Retinal pigment epithelial cell (primary cell): ENCODE data around the gene DNAH3.
"Not testable (repeated sequence)": the region's sequence is repeated elsewhere in the genome, so short reads cannot be mapped to it uniquely, and the experiment has no call there.

Experiments used
- DNase-seq: peaks from one replicate; pipeline ENCODE4 v3.0.0-alpha.2; 2010; ENCODE audit warnings: low read depth
- H3K4me3 ChIP-seq: 2 replicates; pipeline ENCODE4 v1.5.1; 2011; ENCODE audit warnings: mild to moderate bottlenecking, low read length, control low read depth, moderate library complexity
- TF ChIP-seq, protein P1 (sequence below): conservative IDR thresholded peaks from 2 replicates; pipeline ENCODE4 v1.5.1; 2011; ENCODE audit warnings: low read depth, low read length, control low read depth, inconsistent platforms

DNAH3 gene

DNA sequence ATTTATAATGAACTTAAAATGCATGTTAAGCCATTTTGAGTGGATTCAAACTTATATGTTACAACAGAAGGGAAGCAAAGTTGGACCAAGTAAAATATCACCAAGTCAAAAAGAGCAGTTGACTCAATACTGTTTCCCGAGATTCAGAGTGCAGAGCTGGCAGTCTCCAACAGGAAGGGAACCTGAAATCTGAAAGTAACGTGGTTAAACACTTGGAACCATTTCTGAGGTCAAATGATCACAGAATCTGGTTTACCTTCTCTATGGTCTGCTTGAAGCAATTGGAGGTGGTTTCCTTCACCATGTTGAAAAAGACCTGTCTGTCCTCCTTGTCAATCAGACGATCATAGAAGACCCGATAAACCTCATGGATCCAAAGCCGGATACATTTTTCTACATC is 163.6 kb downstream of the DNAH3 start:
- DNase-seq, result no peak
- TF ChIP-seq, protein P1, sequence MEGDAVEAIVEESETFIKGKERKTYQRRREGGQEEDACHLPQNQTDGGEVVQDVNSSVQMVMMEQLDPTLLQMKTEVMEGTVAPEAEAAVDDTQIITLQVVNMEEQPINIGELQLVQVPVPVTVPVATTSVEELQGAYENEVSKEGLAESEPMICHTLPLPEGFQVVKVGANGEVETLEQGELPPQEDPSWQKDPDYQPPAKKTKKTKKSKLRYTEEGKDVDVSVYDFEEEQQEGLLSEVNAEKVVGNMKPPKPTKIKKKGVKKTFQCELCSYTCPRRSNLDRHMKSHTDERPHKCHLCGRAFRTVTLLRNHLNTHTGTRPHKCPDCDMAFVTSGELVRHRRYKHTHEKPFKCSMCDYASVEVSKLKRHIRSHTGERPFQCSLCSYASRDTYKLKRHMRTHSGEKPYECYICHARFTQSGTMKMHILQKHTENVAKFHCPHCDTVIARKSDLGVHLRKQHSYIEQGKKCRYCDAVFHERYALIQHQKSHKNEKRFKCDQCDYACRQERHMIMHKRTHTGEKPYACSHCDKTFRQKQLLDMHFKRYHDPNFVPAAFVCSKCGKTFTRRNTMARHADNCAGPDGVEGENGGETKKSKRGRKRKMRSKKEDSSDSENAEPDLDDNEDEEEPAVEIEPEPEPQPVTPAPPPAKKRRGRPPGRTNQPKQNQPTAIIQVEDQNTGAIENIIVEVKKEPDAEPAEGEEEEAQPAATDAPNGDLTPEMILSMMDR, result no peak
- H3K4me3 ChIP-seq, result no peak overlapping the region

DNA sequence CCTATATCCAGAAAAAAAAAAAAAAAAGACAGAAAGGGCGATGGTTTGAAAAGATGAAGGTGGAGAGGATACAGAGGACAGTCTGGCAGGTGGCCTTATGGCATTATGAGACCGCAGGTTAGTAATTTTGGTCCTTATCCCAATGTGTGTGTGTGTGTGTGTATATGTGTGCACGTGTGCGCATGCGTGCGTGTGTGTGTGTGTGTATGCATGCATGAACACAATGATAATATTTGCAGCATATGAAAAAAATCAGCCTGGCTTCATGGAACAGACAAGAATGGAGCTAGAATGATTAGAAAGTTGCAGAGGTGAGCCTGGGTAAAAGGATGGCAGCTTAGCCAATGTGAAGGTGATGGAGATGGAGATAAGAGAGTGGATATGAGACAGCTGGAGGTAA is 166.6 kb downstream of the DNAH3 start:
- no peak overlapping the region for H3K4me3 ChIP-seq
- TF ChIP-seq, protein P1, result no peak

DNA sequence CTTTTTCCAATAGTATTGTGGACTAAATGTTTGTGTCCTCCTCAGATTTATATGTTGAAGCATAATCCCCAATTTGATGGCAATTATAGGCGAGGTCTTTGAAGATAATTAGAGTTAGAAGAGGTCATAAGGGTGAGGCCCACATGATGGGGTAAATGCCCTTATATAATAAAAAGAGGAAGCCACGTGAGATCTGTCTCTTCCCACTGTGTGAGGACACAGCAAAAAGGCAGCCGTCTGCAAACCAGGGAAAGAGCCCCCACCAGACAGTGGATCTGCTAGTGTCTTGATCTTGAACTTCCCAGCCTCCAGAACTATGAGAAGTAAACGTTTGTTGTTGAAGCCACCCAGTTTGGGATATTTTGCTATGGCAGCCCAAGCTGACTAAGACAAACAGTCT is 174.1 kb downstream of the DNAH3 start:
- DNase-seq, result no peak
- TF ChIP-seq, protein P1, result no peak
- no peak overlapping the region for H3K4me3 ChIP-seq

More for the DNA sequence above, 166.6 kb downstream of the DNAH3 start:
- DNase-seq, result no peak

DNA sequence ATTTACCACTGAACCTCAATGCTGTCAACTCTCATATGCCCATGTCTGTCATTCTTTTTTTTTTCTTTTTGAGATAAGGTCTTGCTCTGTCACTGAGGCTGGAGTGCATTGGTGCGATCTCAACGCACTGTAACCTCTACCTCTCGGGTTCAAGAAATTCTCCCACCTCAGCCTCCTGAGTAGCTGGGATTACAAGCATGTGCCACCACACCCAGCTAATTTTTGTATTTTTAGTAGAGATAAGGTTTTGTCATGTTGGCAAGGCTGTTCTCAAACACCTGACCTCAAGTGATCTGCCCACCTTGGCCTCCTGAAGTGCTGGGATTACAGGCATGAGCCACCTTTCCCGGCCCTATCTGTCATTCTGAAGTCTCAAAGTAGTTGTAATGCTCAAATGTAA is 177.4 kb downstream of the DNAH3 start:
- DNase-seq, H3K4me3 ChIP-seq: not testable (repeated sequence)

DNA sequence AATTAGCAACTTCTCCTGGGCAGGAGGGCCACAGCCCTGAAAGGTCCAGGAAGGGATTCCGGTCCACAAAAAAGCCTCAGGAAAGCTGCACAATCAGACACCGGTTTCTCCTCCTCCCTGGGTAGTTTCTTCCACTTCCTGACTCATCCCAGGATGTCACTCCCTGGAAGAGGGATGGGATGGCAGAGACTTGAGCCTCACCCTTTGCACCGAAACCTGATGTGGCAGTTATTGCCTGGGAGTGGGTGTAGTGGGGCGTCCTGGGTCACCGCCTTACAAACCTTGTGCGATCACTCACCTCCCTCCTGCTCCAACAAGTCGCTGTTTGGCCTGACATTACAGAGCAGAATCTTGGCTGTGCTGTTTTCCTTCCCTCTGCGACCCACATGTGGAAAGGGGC is 179.2 kb downstream of the DNAH3 start:
- TF ChIP-seq, protein P1, result no peak
- no peak for DNase-seq
- H3K4me3 ChIP-seq, result no peak overlapping the region

DNA sequence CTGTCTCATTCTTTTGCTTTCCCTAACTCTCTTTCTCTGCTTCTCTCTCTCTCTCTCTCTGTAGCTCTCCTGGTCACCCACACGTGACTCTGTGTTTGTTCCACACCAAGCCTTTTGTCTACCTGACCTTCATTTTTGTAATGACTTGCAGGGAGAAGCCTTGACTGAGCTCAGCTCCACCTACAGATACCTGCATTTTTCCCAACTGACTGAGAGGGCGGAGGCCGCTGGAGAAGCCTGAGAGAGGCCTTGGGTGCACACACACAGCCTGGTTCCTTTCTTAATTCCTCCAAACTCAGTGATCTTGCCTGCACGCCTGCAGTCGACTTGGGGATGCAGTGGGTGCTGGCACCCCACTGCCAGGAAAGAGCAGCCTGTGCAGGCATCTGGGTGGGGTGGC is 181.3 kb downstream of the DNAH3 start:
- TF ChIP-seq, protein P1, result no peak
- DNase-seq, result no peak
- no peak overlapping the region for H3K4me3 ChIP-seq

DNA sequence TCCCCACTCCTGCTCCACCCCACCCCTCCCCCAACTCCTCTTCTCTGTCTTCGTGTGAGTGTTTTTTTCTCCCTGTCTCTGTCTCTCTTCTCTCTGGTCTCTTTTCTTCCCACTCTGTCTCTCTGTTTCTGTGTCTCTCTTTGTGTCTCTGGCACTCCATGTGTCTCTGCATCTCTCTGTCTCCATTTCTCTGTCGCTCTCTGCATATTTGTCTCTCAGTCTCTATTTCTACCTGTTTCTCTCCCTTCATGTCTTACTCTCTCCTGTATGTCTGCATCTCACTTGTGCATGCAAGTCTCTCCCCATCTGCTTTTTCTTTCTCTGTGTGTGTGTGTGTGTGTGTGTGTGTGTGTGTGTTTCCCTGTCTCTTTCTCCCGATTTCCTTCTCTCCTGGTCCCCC is 181.9 kb downstream of the DNAH3 start:
- TF ChIP-seq, protein P1, result no peak
- no peak overlapping the region for H3K4me3 ChIP-seq
- no peak for DNase-seq

DNA sequence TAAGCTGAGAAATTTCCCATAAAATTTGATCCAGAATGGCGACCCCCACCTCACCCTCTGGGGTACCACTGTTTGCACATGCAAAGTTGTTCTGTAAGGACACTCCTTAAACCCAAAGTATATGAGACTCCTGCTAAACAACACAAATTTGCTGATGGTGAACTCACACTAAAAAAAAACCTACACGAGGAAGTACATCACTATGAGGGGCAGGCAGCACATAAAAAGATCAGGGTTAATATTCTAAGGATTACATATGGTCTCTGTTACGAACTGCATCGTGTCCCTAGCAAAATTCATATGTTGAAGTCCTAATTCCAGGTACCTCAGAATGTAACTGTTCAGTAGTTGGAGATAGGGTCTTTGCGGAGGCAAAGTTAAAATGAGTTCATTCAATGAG is 189.7 kb downstream of the DNAH3 start:
- no peak overlapping the region for H3K4me3 ChIP-seq
- TF ChIP-seq, protein P1, result no peak
- no peak for DNase-seq
